HT1080 (cell line): ENCODE data around the gene GOLPH3. TPM values are rescaled to one million over a fixed set of nuclear protein-coding genes. Genes with fewer than 3 reads are reported as not detected.
A peak's percentile ranks its signal among the peaks of the same experiment; 100 is the strongest.
"Not testable (repeated sequence)": the region's sequence is repeated elsewhere in the genome, so short reads cannot be mapped to it uniquely, and the experiment has no call there.

Experiments used
- DNase-seq: peaks from one replicate; pipeline ENCODE4 v3.0.0-alpha.2; 2015; ENCODE audit warnings: low read depth
- total RNA-seq: library from RNA; depleted of rRNA; stranded (reverse); fragments of >200 nt; shearing (Covaris generic); gene quantifications from 2 replicates; pipeline ENCODE4 v1.2.3, GENCODE V29; 2014

The GOLPH3 gene
- total RNA-seq, 1 experiment from 2014 or later, result 51.7 TPM

DNA sequence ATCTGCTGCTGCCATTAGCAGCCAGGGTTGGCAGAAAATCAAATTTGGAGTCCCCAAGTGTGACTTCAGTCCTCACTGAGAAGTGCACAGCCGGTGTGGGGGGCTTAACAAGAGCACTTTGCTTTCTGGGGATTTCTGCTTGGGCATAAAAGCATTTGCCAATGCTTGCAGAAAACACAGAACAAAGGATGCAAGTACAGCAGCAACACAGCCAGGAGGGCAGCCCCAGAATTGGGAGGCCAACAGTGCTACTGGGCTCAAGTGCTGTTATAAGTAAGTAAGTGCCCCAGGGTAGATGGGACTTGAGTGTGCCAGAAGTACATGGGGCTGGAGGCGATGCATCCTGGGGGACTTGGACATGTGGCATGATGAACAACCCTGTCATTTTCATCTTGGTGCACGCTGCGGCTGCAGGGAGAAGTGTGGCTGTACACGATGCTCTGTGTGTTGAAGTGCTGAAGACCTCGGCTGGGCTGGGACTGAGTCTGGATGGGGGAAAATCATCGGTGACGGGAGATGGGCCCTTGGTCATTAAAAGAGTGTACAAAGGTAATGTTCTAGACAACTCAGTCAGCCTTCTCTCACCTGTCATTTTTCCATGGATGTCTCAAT lies 73.3 kb downstream of the GOLPH3 start:
- DNase-seq, result no peak

DNA sequence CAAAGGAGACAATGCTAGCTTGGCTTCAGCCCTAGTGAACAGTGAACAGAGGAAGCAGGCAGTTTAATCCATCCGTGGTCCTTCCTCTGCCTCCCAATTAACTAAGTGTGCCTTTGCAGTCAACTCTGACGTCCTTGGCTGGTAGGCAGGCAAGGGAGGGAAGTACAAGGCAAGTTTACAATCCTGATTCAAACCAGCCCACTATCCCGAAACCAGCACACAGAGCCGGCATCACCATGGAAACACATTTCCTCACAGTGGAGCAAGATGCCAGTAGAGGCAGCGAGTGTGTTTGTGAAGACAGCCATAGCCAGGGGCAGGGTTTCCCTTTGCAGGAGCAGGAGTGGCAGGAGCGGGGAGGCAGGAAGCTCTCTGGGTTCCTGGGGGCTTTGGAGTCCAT lies 73.9 kb downstream of the GOLPH3 start:
- DNase-seq, result no peak

DNA sequence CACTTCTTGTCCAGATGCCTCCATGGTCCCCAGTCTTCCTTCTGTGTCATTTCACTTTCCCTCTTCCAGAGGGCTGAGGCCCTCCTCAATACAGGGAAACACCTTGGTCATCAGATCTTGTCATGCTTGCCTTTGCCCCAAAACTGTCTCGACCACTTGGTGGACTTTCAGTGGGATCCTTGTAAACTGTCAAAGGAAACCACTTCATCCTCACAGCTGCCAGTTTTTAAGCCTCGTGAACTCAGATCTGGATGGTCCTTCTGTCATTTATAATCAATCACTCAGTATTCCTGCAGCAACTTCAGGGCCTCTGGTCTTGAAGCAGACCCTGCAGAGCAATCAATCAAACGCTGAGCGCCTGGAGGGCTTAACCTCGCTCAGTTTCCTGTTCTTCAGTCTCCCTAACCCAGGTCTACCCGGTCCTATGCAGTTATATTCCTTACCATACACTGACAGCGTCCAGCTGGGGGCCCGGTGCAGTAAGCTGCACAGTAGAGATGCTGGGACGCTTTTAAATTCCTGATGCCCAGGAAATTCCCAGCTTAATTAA lies 74.6 kb downstream of the GOLPH3 start:
- DNase-seq, result no peak

DNA sequence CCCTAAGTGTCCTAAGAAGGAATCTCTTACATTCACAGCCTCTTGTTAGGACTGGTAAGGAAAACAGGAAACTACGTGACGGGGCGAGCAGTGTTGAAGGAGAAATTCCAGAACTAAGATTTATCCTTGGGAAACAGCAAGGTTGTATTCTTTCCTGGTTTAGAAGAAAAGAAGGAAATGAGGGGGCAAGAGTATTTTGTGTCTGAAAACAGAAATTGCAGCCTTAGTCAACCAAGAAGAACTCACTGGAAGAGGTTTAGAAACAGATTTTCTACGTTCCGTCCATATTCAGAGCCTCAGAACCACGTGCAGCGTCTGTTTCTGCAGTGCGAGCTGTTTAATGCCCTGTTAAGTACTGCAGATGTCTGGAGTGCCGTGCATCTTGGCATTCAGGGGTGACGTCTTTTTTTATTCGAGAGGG lies 75.2 kb downstream of the GOLPH3 start:
- DNase-seq, result no peak

DNA sequence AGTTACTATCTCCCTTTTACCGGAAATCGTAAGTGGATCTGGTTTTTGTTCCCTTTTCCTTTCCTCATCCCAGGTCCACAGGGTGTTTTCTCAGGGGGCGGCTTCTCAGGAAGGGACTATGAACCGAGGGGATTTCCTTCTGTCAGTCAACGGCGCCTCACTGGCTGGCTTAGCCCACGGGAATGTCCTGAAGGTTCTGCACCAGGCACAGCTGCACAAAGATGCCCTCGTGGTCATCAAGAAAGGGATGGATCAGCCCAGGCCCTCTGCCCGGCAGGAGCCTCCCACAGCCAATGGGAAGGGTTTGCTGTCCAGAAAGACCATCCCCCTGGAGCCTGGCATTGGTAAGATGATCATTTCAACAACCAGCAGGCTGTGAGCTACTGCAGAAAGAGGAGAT lies 75.8 kb downstream of the GOLPH3 start:
- no peak for DNase-seq

DNA sequence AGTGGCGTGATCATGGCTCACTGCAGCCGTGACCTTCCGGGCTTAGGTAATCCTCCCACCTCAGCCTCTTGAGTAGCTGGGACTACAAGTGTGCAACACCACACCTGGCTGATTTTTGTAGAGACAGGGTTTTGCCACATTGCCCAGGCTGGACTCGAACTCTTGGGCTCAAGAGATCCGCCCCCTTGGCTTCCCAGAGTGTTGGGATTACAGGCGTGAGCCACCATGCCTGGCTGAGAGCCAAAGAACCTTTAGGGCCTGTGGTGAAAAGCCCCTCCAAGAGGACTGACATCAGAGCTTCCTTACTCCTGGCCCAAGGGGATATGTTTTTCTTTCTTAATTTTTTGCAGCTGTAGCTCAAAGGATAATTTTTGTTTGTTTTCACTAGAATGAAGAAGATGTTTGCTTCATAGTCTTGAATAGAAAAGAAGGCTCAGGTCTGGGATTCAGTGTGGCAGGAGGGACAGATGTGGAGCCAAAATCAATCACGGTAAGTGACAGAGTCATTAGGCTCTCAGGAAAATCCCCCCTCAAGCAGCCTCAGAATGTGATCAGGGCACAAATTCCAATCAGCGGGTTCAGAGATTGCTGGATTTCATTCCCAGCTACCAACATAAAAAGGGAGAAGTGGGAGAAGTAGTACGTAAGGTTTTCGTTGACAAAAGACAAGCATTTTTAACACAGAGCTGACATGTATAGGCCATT lies 77.1 kb downstream of the GOLPH3 start:
- no peak for DNase-seq

DNA sequence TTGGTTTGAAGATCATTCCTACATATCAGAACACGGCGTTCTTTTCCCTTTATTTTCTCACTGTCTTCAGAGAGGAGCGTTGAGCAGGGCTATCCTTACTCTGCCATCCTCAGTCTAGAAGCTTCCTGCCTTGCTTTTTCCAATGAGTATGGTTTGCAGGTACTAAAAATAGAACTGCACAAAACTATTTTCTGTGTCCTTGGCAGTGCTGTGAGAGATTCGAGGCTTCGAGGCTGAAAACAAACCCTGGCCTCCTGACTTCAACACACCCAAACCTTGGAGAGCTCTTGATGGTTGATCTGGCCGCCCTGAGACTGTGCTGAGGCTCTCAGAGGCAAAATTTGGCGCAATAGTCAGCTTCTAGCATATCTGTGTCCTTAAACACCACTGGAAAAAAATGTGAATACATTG lies 78.9 kb downstream of the GOLPH3 start:
- no peak for DNase-seq

DNA sequence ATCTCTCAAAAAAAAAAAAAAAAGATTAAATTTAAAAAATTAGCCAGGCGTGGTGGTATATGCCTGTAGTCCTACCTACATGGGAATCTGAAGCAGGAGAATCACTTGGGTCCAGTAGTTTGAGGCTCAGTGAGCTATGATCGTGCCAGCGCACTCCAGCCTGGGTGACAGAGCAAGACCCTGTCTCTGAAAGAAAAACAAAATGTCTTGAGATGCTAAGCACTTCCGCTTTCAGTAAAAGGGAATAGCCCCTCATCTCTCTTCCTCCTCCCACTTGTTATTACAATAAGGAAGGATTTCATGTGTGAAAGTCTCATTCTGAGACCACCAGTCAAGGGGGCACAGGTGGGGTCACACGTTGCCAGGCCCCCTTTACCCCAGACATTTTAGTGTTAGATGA lies 79.4 kb downstream of the GOLPH3 start:
- DNase-seq, result no peak

DNA sequence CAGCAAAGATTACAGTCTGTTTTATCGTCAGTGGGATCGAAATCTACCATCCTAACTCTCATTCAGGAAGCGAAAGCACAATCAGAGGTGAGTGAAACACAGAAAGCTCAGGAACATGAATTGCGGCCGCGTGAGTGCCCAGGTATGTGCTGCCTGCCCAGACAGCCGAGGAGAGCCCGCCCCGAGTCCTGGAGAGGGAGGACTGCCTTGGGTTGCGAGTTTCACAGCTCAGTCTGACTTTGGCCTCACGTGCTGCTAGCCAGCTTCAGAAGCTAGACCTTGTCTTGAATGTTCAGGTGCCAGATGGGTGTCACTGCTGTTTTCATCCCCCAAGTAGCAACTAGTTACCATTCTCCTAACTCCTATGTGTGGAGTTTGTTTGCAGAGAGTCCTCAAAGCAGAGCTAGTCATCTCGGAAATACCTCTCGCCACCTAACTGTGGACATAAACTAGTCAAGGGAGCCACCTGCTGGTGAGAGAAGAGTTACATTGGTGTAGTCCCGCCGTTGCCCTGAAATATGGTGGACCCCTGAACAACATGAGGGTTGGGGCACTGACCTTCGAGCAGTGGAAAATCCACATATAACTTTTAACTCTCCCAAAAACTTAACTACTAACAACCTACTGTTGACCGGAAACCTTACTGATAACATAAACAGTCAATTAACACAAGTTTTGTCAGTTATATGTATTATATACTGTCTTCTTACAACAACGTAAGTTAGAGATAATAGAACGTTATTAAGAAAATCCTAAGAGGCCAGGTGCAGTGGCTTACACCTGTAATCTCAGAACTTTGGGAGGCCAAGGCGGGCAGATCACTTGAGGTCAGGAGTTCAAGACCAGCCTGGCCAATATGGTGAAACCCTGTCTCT lies 80.9 kb downstream of the GOLPH3 start:
- DNase-seq, result peak; percentile 62

DNA sequence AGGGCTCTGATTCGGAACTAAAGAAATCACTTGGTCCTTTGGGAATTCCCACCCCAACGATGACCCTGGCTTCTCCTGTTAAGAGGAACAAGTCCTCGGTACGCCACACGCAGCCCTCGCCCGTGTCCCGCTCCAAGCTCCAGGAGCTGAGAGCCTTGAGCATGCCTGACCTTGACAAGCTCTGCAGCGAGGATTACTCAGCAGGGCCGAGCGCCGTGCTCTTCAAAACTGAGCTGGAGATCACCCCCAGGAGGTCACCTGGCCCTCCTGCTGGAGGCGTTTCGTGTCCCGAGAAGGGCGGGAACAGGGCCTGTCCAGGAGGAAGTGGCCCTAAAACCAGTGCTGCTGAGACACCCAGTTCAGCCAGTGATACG lies 83.4 kb downstream of the GOLPH3 start:
- no peak for DNase-seq

DNA sequence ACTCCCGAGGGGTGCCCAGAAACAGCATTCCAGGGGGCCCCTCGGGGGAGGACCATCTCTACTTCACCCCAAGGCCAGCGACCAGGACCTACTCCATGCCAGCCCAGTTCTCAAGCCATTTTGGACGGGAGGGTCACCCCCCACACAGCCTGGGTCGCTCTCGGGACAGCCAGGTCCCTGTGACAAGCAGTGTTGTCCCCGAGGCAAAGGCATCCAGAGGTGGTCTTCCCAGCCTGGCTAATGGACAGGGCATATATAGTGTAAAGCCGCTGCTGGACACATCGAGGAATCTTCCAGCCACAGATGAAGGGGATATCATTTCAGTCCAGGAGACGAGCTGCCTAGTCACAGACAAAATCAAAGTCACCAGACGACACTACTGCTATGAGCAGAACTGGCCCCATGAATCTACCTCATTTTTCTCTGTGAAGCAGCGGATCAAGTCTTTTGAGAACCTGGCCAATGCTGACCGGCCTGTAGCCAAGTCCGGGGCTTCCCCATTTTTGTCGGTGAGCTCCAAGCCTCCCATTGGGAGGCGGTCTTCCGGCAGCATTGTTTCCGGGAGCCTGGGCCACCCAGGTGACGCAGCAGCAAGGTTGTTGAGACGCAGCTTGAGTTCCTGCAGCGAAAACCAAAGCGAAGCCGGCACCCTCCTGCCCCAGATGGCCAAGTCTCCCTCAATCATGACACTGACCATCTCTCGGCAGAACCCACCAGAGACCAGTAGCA lies 83.9 kb downstream of the GOLPH3 start:
- DNase-seq, result no peak

DNA sequence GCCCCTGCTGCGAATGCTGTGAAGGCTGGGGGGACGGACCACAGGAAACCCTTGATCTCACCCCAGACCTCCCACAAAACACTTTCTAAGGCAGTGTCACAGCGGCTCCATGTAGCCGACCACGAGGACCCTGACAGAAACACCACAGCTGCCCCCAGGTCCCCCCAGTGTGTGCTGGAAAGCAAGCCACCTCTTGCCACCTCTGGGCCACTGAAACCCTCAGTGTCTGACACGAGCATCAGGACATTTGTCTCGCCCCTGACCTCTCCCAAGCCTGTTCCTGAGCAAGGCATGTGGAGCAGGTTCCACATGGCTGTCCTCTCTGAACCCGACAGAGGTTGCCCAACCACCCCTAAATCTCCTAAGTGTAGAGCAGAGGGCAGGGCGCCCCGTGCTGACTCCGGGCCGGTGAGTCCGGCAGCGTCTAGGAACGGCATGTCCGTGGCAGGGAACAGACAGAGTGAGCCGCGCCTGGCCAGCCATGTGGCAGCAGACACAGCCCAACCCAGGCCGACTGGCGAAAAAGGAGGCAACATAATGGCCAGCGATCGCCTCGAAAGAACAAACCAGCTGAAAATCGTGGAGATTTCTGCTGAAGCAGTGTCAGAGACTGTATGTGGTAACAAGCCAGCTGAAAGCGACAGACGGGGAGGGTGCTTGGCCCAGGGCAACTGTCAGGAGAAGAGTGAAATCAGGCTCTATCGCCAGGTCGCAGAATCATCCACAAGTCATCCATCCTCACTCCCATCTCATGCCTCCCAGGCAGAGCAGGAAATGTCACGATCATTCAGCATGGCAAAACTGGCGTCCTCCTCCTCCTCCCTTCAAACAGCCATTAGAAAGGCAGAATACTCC lies 84.7 kb downstream of the GOLPH3 start:
- no peak for DNase-seq

DNA sequence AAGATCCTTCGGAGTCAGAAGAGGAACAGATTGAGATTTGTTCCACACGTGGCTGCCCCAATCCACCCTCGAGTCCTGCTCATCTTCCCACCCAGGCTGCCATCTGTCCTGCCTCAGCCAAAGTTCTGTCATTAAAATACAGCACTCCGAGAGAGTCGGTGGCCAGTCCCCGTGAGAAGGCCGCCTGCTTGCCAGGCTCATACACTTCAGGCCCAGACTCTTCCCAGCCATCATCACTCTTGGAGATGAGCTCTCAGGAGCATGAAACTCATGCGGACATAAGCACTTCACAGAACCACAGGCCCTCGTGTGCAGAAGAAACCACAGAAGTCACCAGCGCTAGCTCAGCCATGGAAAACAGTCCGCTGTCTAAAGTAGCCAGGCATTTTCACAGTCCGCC lies 85.9 kb downstream of the GOLPH3 start:
- no peak for DNase-seq

DNA sequence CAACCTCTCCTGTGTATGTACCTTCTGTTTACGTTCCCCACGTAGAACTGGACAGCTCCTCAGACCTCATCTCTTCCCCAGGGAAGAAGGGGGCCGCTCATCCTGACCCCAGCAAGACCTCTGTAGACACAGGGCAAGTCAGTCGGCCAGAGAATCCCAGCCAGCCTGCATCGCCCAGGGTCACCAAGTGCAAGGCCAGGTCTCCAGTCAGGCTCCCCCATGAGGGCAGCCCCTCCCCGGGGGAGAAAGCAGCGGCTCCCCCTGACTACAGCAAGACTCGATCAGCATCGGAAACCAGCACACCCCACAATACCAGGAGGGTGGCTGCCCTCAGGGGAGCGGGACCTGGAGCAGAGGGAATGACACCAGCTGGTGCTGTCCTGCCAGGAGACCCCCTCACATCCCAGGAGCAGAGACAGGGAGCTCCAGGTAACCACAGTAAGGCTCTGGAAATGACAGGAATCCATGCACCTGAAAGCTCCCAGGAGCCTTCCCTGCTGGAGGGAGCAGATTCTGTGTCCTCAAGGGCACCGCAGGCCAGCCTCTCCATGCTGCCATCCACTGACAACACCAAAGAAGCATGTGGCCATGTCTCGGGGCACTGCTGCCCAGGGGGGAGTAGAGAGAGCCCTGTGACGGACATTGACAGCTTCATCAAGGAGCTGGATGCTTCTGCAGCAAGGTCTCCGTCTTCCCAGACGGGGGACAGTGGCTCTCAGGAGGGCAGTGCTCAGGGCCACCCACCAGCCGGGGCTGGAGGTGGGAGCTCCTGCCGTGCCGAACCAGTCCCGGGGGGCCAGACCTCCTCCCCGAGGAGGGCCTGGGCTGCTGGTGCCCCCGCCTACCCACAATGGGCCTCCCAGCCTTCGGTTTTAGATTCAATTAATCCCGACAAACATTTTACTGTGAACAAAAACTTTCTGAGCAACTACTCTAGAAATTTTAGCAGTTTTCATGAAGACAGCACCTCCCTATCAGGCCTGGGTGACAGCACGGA lies 86.7 kb downstream of the GOLPH3 start:
- no peak for DNase-seq

DNA sequence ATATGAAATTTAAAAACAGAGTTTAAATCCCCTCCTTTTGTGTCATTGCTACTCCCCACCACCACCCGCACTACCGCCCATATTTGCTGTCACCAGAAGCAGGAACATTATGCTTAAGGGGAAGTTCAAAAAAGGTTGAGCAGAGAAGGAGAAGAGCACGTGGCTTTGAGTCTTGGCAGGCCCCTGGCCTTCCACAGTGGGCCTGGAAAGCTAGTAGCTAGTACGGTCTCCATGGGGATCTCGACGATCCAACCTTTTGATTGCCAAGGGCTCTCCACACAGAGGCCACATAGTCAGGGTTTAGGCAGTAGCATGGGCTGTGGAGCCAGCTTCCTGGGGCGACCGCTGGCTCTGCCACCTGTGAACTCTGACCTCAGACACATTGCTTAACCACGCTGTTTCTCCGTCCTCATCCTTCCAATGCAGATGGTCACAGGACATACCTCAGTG lies 90.1 kb downstream of the GOLPH3 start:
- DNase-seq, result no peak

DNA sequence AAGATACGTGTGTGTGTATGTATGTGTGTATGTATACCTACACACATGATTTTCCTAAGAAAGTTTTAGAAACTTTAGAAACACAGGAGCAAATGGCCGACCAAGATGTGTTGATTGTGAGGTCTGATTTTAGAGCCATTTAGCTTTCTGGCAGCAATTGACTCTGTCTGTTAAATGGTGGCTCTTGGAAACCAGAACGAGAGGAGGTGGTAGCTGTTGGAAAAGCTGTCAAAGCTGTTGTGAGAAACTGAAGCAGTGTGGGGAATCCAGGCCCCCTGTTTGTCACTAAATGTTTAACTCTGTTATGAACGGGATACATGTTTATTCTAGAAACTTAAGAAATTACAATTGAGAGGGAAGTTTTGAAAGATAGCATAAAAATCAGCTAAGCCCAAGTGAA lies 91.4 kb downstream of the GOLPH3 start:
- DNase-seq, result no peak

DNA sequence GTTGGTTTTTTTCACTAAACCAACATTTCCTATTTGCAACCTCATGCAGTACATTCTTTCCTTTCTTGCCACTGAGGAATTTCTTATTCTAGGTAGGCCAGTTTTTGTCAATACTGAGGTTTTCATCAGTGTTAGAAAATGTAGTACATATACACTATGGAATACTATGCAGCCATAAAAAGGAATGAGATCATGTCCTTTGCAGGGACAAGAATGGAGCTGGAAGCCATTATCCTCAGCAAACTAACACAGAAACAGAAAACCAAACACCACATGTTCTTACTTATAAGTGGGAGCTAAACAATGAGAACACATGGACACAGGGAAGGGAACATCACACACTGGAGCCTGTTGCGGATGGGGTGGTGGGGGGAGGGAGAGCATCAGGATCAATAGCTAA lies 93.6 kb downstream of the GOLPH3 start:
- not testable (repeated sequence) for DNase-seq

DNA sequence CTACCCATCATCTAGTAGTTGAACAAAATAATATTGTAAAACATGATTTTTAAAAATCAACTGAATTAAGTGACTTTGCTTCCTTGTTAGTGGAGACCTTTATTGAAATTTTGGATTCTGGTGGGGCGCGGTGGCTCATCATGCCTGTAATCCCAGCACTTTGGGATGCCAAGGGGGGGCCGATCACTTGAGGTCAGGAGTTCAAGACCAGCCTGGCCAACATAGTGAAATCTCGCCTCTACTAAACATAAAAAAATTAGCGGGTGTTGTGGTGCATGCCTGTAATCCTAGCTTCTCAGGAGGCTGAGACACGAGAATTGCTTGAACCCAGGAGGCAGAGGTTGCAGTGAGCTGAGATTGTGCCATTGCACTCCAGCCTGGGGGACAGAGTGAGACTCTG lies 95.3 kb downstream of the GOLPH3 start:
- DNase-seq, result not testable (repeated sequence)
